ENCODE measurements around the gene LSM2. TPM values are rescaled to one million over a fixed set of nuclear protein-coding genes. Genes with fewer than 3 reads are reported as not detected.
"Not testable (repeated sequence)": the region's sequence is repeated elsewhere in the genome, so short reads cannot be mapped to it uniquely, and the experiment has no call there.

LSM2 gene
- total RNA-seq (42.9 and 51.9 TPM in 2 replicates), polyA plus RNA-seq (48.7 and 57.9 TPM in 2 replicates)

- peaks cover 13% of the 10 kb centered on the region for H3K4me1 ChIP-seq (ENCODE audit: insufficient read depth)
- H3K27ac ChIP-seq: peak within 1 kb of the TSS; percentile 88
- H3K36me3 ChIP-seq (replicated peaks; ENCODE audit: insufficient read depth, low read depth): no peaks in the 10 kb centered on the region
- no peaks in the 10 kb centered on the region for H3K9me2 ChIP-seq (replicated peaks; ENCODE audit: insufficient read depth)
- TF ChIP-seq CTCF (IDR thresholded peaks at IDR 0.05; ENCODE audit: poor library complexity) (peak; percentile 34), EZH2phosphoT487 (IDR thresholded peaks at IDR 0.05; ENCODE audit: low read depth, severe bottlenecking, unreplicated experiment) (no peak), EZH2 (IDR thresholded peaks at IDR 0.05; ENCODE audit: borderline replicate concordance) (no peak)
- H3K4me2 ChIP-seq: peak within 1 kb of the TSS; percentile 86
- no peaks in the 10 kb centered on the region for H3K27me3 ChIP-seq
- no peaks in the 10 kb centered on the region for H4K20me1 ChIP-seq (ENCODE audit: insufficient read depth, poor library complexity, severe bottlenecking)
- peaks cover 34% of the 10 kb centered on the region for H3K79me2 ChIP-seq
- peak within 1 kb of the TSS; percentile 42 for H3K4me3 ChIP-seq
- H2AFZ ChIP-seq: peak within 1 kb of the TSS; percentile 55
- WGBS (ENCODE audit: low lambda C conversion rate, missing lambda C conversion rate): under 1% methylated on average over 48 of the region's 51 CpGs
- peak; percentile 100 for DNase-seq (ENCODE audit: low spot score)
- H3K9me3 ChIP-seq (ENCODE audit: low read depth): no peaks in the 10 kb centered on the region
Observed at GRCh38 chr6:31806470-31807272, at the start of gene LSM2. LSM2 (minus strand) TSS chr6:31806966; CDS start chr6:31806757, 209 bp downstream.

- H3K4me3 ChIP-seq; H3K9me3 ChIP-seq (ENCODE audit: low read depth); DNase-seq (ENCODE audit: low spot score); H4K20me1 ChIP-seq (ENCODE audit: insufficient read depth, poor library complexity, severe bottlenecking); H3K9me2 ChIP-seq (replicated peaks; ENCODE audit: insufficient read depth); H3K36me3 ChIP-seq (replicated peaks; ENCODE audit: insufficient read depth, low read depth); H3K27me3 ChIP-seq; H3K4me1 ChIP-seq (ENCODE audit: insufficient read depth); H3K79me2 ChIP-seq; H2AFZ ChIP-seq: not testable (repeated sequence)
- H3K4me2 ChIP-seq: peak overlapping the region; percentile 35
- 74% methylated on average over 22 of the region's 35 CpGs for WGBS (ENCODE audit: low lambda C conversion rate, missing lambda C conversion rate)
- H3K27ac ChIP-seq: peak overlapping the region; percentile 96
Observed at GRCh38 chr6:31851980-31852718, 45.4 kb upstream of the LSM2 start.

DNA sequence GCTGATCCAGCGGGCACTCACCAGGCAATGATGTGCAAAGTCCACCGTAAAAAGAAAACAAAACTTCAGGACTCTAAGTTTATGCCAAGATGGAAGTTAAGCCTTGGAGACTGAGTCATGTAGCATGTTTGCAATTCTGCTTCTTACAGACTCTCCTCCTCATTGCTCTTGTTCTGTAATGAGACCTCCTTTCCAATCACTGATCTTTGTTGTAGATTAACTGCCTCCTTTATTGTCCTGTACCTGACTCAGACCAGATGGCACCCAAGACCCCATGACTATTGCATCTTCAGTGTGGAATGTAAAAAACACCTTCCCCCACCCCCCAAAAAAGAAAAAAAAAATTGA, 44.7 kb upstream of the LSM2 start:
- TF ChIP-seq EZH2 (IDR thresholded peaks at IDR 0.05; ENCODE audit: borderline replicate concordance) (no peak), EZH2phosphoT487 (IDR thresholded peaks at IDR 0.05; ENCODE audit: low read depth, severe bottlenecking, unreplicated experiment) (no peak), CTCF (IDR thresholded peaks at IDR 0.05; ENCODE audit: poor library complexity) (no peak)
- H3K9me3 ChIP-seq (ENCODE audit: low read depth): no peaks in the 10 kb centered on the region
- peak overlapping the region; percentile 96 for H3K27ac ChIP-seq
- H3K9me2 ChIP-seq (replicated peaks; ENCODE audit: insufficient read depth): no peaks in the 10 kb centered on the region
- H4K20me1 ChIP-seq (ENCODE audit: insufficient read depth, poor library complexity, severe bottlenecking): no peaks in the 10 kb centered on the region
- peak overlapping the region; percentile 35 for H3K4me2 ChIP-seq
- peaks cover 8% of the 10 kb centered on the region for H3K4me1 ChIP-seq (ENCODE audit: insufficient read depth)
- no peaks in the 10 kb centered on the region for H3K79me2 ChIP-seq
- no peak for DNase-seq (ENCODE audit: low spot score)
- H3K36me3 ChIP-seq (replicated peaks; ENCODE audit: insufficient read depth, low read depth): no peaks in the 10 kb centered on the region
- H2AFZ ChIP-seq: no peak overlapping the region
- no peak overlapping the region for H3K4me3 ChIP-seq
- H3K27me3 ChIP-seq: no peaks in the 10 kb centered on the region
- WGBS (ENCODE audit: low lambda C conversion rate, missing lambda C conversion rate): 59% methylated on average over 2 of the region's 2 CpGs

Measured in hepatocyte (in vitro differentiated cells).